Measurements from ENCODE around the gene OR6C75.
"Not testable (repeated sequence)": the region's sequence is repeated elsewhere in the genome, so short reads cannot be mapped to it uniquely, and the experiment has no call there.

Gene OR6C75

DNA sequence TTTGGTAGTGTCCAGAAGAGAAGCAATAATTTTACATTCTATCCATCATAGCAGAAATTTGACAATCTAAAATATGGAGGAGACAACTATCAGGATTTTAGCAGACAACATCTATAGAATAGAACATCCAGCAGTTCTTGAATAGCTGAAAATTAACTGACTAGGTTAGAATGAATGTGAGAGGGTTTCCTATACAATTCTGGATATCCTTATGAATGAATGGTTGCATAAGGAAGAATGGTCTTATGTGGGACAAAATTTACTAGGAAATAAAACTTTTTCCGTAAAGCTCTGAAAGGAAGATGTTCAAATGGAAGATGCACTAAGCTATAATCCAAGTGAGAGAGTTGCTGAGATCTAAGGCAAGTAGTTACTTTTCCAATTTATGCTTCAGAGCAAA is 32.3 kb upstream of the OR6C75 start, which contains the start of gene OR6C3:
Gene OR6C3 (plus strand): TSS at position 301 of the 400 bp plus-strand sequence. CDS start 955 bp downstream, outside the sequence.
- no peaks in the 10 kb centered on the region for H3K36me3 ChIP-seq (ENCODE audit: control insufficient read depth in 2 of 2, insufficient read depth in 1 of 2, low read length in 2 of 2)
- H3K4me3 ChIP-seq (ENCODE audit: low read depth, low read length): no peak within 1 kb of the TSS
- ChIA-PET POLR2A (no interaction called here), CTCF (no interaction called here)
- no peaks in the 10 kb centered on the region for H3K9me3 ChIP-seq (ENCODE audit: control insufficient read depth, insufficient read depth, low read depth, low read length)
- no peak within 1 kb of the TSS for H3K27ac ChIP-seq (ENCODE audit: extremely low read depth, low read depth, low read length)
- no peak for TF ChIP-seq GLI2 (tag by site-specific recombination; IDR thresholded peaks at IDR 0.05; ENCODE audit: borderline replicate concordance, low read depth)
- TF ChIP-seq, protein P1, sequence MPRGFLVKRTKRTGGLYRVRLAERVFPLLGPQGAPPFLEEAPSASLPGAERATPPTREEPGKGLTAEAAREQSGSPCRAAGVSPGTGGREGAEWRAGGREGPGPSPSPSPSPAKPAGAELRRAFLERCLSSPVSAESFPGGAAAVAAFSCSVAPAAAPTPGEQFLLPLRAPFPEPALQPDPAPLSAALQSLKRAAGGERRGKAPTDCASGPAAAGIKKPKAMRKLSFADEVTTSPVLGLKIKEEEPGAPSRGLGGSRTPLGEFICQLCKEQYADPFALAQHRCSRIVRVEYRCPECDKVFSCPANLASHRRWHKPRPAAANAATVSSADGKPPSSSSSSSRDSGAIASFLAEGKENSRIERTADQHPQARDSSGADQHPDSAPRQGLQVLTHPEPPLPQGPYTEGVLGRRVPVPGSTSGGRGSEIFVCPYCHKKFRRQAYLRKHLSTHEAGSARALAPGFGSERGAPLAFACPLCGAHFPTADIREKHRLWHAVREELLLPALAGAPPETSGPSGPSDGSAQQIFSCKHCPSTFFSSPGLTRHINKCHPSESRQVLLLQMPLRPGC (tag by site-specific recombination; IDR thresholded peaks at IDR 0.05): no peak
- no peaks in the 10 kb centered on the region for H3K4me1 ChIP-seq (ENCODE audit: control insufficient read depth, insufficient read depth, low read length)

DNA sequence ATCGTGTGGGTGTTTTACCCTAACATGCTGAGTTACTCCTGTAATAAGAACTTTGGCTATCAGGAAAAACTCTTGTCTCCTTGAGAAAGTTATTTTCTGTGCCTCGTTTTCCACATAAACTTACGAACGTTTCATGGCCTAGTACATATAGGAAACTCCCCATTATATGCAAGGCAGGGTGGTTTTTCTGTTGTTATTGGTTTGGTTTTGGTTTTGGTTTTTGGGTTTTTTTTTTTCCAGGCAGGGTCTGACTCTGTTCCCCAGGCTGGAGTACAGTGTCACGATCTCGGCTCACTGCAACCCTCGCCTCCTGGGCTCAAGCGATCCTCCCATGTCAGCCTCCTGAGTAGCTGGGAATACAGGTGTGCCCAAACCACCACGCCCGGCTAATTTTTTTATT is 26.8 kb upstream of the OR6C75 start:
- CTCF ChIA-PET: no interaction called here
- Histone ChIP-seq H3K36me3 (ENCODE audit: control insufficient read depth in 2 of 2, insufficient read depth in 1 of 2, low read length in 2 of 2) (no peaks in the 10 kb centered on the region), H3K9me3 (ENCODE audit: control insufficient read depth, insufficient read depth, low read depth, low read length) (no peaks in the 10 kb centered on the region), H3K27ac (ENCODE audit: extremely low read depth, low read depth, low read length) (no peak overlapping the region), H3K4me1 (ENCODE audit: control insufficient read depth, insufficient read depth, low read length) (no peaks in the 10 kb centered on the region), H3K4me3 (ENCODE audit: low read depth, low read length) (no peak overlapping the region)
- TF ChIP-seq ZNF560 (tag by site-specific recombination; IDR thresholded peaks at IDR 0.05; ENCODE audit: borderline replicate concordance): no peak
- POLR2A ChIA-PET: no interaction called here

DNA sequence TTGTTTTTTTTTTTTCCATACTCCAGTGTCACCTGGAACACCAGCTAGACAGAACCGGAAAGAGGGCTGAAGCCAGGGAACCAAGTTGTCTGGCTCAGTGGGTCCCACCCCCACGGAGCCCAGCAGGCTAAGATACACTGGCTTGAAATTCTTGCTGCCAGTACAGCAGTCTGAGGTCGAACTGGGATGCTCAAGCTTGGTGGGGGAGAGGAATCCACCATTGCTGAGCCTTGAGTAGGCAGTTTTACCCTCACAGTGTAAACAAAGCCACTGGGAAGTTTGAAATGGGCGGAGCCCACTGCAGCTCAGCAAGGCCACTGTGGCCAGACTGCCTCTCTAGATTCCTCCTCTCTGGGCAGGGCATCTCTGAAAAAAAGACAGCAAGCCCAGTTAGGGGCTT is 7.4 kb upstream of the OR6C75 start:
- H3K9me3 ChIP-seq (ENCODE audit: control insufficient read depth, insufficient read depth, low read depth, low read length); H3K4me3 ChIP-seq (ENCODE audit: low read depth, low read length); H3K36me3 ChIP-seq (ENCODE audit: control insufficient read depth in 2 of 2, insufficient read depth in 1 of 2, low read length in 2 of 2); H3K27ac ChIP-seq (ENCODE audit: extremely low read depth, low read depth, low read length); H3K4me1 ChIP-seq (ENCODE audit: control insufficient read depth, insufficient read depth, low read length); POLR2A ChIA-PET: not testable (repeated sequence)
- CTCF ChIA-PET: interaction anchor here (0.6 kb wide), 2 partner anchors 103 to 1576 kb away, joined by 3 read pairs; no protein-coding TSS in a partner anchor

DNA sequence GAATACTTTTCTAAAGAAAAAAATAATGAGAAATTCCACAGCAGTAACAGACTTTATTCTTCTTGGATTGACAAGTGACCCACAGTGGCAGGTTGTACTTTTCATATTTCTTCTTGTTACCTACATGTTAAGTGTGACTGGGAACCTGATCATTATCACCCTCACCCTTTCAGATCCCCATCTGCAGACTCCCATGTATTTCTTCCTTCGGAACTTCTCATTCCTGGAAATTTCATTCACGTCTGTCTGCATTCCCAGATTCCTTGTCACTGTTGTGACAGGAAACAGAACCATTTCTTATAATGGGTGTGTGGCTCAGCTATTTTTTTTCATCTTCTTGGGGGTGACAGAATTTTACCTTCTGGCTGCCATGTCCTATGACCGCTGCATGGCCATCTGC is 2.3 kb downstream of the OR6C75 start:
- TF ChIP-seq ZSCAN16 (tag by site-specific recombination; IDR thresholded peaks at IDR 0.05): no peak
- no peak for TF ChIP-seq ZNF211 (tag by site-specific recombination; IDR thresholded peaks at IDR 0.05; ENCODE audit: low read depth)
- TF ChIP-seq ZNF10 (tag by site-specific recombination; IDR thresholded peaks at IDR 0.05): no peak
- no peak for TF ChIP-seq ZNF221 (tag by site-specific recombination; IDR thresholded peaks at IDR 0.05; ENCODE audit: borderline replicate concordance)
- no peak for TF ChIP-seq ZFP41 (tag by site-specific recombination; IDR thresholded peaks at IDR 0.05; ENCODE audit: borderline replicate concordance)
- no peak for TF ChIP-seq KLF7 (tag by site-specific recombination; IDR thresholded peaks at IDR 0.05; ENCODE audit: borderline replicate concordance)
- TF ChIP-seq, protein P2, sequence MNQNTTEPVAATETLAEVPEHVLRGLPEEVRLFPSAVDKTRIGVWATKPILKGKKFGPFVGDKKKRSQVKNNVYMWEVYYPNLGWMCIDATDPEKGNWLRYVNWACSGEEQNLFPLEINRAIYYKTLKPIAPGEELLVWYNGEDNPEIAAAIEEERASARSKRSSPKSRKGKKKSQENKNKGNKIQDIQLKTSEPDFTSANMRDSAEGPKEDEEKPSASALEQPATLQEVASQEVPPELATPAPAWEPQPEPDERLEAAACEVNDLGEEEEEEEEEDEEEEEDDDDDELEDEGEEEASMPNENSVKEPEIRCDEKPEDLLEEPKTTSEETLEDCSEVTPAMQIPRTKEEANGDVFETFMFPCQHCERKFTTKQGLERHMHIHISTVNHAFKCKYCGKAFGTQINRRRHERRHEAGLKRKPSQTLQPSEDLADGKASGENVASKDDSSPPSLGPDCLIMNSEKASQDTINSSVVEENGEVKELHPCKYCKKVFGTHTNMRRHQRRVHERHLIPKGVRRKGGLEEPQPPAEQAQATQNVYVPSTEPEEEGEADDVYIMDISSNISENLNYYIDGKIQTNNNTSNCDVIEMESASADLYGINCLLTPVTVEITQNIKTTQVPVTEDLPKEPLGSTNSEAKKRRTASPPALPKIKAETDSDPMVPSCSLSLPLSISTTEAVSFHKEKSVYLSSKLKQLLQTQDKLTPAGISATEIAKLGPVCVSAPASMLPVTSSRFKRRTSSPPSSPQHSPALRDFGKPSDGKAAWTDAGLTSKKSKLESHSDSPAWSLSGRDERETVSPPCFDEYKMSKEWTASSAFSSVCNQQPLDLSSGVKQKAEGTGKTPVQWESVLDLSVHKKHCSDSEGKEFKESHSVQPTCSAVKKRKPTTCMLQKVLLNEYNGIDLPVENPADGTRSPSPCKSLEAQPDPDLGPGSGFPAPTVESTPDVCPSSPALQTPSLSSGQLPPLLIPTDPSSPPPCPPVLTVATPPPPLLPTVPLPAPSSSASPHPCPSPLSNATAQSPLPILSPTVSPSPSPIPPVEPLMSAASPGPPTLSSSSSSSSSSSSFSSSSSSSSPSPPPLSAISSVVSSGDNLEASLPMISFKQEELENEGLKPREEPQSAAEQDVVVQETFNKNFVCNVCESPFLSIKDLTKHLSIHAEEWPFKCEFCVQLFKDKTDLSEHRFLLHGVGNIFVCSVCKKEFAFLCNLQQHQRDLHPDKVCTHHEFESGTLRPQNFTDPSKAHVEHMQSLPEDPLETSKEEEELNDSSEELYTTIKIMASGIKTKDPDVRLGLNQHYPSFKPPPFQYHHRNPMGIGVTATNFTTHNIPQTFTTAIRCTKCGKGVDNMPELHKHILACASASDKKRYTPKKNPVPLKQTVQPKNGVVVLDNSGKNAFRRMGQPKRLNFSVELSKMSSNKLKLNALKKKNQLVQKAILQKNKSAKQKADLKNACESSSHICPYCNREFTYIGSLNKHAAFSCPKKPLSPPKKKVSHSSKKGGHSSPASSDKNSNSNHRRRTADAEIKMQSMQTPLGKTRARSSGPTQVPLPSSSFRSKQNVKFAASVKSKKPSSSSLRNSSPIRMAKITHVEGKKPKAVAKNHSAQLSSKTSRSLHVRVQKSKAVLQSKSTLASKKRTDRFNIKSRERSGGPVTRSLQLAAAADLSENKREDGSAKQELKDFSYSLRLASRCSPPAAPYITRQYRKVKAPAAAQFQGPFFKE (tag by site-specific recombination; IDR thresholded peaks at IDR 0.05; ENCODE audit: borderline replicate concordance): no peak
- no peak for TF ChIP-seq ZNF133 (tag by site-specific recombination; IDR thresholded peaks at IDR 0.05)
- TF ChIP-seq ZNF707 (tag by site-specific recombination; IDR thresholded peaks at IDR 0.05): no peak
- TF ChIP-seq ZNF555 (tag by site-specific recombination; conservative IDR thresholded peaks at IDR 0.05): no peak
- TF ChIP-seq ZNF558 (tag by site-specific recombination; IDR thresholded peaks at IDR 0.05): no peak
- no peak for TF ChIP-seq ZBTB7A (tag by site-specific recombination; IDR thresholded peaks at IDR 0.05; ENCODE audit: low read depth)
- no peak for TF ChIP-seq ZNF624 (tag by site-specific recombination; IDR thresholded peaks at IDR 0.05)
- ChIA-PET CTCF (no interaction called here), POLR2A (no interaction called here)
- no peaks in the 10 kb centered on the region for H3K4me1 ChIP-seq (ENCODE audit: control insufficient read depth, insufficient read depth, low read length)
- no peaks in the 10 kb centered on the region for H3K36me3 ChIP-seq (ENCODE audit: control insufficient read depth in 2 of 2, insufficient read depth in 1 of 2, low read length in 2 of 2)
- no peak overlapping the region for H3K4me3 ChIP-seq (ENCODE audit: low read depth, low read length)
- H3K27ac ChIP-seq (ENCODE audit: extremely low read depth, low read depth, low read length): no peak overlapping the region
- no peaks in the 10 kb centered on the region for H3K9me3 ChIP-seq (ENCODE audit: control insufficient read depth, insufficient read depth, low read depth, low read length)
